ENCODE measurements around the gene LSG1.

Gene LSG1

DNA sequence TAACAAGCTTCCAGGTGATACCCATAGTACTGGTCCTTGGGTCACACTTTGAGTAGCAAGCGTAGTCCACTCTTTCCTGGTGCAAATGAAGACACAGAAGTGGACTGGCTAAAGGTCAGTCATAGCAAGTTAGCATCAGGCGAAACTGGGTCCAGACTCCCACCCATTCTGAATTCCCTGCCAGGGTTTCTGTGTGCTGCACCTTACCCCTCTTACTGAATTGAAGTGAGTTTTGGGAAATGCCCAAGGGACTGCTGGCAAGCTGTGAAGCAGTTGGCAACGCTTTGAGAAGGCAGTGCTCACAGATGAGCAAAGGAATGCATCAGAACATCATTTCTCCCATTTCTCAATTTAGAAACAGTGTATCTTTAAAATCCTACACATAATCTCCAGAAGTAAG lies 1.8 kb upstream of the LSG1 start:
- no peak overlapping the region for H3K4me3 ChIP-seq (replicated peaks; ENCODE audit: low read depth, low read length)
- DNase-seq (ENCODE audit: low read depth) = no peak
- TF ChIP-seq, protein P1, sequence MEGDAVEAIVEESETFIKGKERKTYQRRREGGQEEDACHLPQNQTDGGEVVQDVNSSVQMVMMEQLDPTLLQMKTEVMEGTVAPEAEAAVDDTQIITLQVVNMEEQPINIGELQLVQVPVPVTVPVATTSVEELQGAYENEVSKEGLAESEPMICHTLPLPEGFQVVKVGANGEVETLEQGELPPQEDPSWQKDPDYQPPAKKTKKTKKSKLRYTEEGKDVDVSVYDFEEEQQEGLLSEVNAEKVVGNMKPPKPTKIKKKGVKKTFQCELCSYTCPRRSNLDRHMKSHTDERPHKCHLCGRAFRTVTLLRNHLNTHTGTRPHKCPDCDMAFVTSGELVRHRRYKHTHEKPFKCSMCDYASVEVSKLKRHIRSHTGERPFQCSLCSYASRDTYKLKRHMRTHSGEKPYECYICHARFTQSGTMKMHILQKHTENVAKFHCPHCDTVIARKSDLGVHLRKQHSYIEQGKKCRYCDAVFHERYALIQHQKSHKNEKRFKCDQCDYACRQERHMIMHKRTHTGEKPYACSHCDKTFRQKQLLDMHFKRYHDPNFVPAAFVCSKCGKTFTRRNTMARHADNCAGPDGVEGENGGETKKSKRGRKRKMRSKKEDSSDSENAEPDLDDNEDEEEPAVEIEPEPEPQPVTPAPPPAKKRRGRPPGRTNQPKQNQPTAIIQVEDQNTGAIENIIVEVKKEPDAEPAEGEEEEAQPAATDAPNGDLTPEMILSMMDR (IDR thresholded peaks at IDR 0.05; ENCODE audit: low read length, missing control alignments) = no peak

DNA sequence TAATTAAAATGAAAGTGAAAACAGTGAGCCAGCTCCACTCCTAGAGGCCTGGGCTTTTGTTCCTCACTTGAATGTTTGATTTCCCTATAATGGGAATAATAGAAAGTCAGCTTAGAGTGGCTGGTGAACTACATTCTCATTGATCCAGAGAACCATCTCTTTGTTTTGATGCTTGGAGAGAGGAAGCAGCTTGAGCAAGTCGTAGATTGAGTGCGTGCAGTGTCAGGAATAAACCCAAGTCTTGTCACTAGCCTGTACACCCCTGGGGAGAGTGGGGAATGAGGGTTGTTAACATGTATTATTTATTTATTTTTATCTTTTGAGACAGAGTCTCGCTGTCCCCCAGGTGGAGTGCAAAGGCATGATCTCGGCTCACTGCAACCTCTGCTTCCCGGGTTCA lies 885 bp upstream of the LSG1 start:
- TF ChIP-seq, protein P1 (IDR thresholded peaks at IDR 0.05; ENCODE audit: low read length, missing control alignments) = no peak
- DNase-seq (ENCODE audit: low read depth) = peak; percentile 13
- H3K4me3 ChIP-seq (replicated peaks; ENCODE audit: low read depth, low read length) = peak overlapping the region; percentile 99

DNA sequence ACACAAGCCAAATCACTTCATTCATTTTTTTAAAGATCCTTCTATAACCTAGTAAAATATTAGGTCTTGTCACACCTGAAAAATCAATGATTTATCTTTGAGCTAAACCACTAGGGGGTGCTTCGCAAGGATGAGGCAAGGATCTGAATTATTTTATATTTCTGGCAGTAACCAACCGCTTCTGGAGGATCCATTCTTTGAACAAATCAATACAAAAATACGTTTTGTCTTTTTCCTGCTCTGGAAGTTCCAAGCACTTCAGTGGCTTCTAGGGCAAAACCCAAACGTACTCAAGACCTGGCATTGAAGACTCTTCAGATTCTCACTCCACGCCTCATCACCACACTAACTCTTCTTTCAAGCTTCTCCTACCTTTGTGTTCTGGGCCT lies 486 bp downstream of the LSG1 start:
- H3K4me3 ChIP-seq (replicated peaks; ENCODE audit: low read depth, low read length) = peak overlapping the region; percentile 99
- DNase-seq (ENCODE audit: low read depth) = peak; percentile 56
- TF ChIP-seq, protein P1 (IDR thresholded peaks at IDR 0.05; ENCODE audit: low read length, missing control alignments) = peak; percentile 63

DNA sequence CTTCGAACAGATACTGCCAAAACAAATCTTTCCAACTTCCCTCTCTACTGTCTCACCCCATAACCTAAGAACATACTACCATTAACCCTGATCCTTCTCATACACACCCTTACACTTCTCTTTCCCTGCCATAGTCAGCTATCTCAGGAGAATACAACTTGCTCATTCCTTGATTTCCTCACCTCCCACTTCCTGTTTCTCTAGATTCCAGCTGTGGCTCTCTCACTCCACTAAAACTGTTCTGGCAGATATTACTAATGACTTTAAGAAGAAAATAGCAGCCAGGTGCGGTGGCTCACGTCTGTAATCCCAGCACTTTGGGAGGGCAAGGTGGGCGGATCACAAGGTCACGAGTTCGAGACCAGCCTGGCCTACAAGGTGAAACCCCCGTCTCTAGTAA lies 4.6 kb downstream of the LSG1 start:
- TF ChIP-seq, protein P1 (IDR thresholded peaks at IDR 0.05; ENCODE audit: low read length, missing control alignments) = no peak
- no peak overlapping the region for H3K4me3 ChIP-seq (replicated peaks; ENCODE audit: low read depth, low read length)
- peak; percentile 51 for DNase-seq (ENCODE audit: low read depth)

DNA sequence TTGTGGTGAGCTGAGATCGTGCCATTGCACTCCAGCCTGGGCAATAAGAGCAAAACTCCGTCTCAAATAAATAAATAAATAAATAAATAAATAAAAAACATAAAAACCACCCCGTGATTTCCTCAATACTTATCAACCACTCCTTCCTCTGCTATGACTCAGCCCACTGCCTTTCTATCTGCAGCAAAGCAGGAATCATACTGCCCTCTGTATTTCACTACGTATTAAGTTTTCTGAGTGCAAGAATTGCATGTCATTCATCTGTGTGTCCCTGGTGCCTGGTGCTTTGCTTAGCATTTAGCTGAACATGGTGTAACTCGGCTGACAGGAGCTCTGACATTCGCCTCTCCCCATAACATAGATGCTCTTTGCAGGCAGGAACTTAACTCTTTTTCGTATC lies 7.1 kb downstream of the LSG1 start:
- TF ChIP-seq, protein P1 (IDR thresholded peaks at IDR 0.05; ENCODE audit: low read length, missing control alignments) = peak; percentile 42
- DNase-seq (ENCODE audit: low read depth) = peak; percentile 87
- no peak overlapping the region for H3K4me3 ChIP-seq (replicated peaks; ENCODE audit: low read depth, low read length)

DNA sequence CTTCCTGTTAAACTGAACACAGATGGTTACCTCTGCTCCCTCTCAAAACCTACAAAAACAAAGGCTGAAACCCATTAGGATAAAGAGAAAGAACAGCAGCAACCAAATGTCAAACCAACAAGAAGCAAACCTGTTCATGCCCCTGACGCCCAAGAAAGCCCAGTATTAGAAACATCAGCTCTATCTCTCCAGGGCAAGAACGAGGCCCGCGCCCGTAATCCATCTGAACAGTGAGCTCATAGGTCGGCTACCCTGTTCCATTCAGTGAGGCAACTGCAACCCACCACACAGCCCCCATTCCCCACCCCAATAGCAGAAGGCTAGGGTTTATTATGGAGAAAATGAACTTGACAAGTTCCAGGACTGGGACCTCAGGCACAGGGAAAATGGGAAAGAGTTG lies 10.0 kb downstream of the LSG1 start:
- DNase-seq (ENCODE audit: low read depth) = no peak
- H3K4me3 ChIP-seq (replicated peaks; ENCODE audit: low read depth, low read length) = no peak overlapping the region
- TF ChIP-seq, protein P1 (IDR thresholded peaks at IDR 0.05; ENCODE audit: low read length, missing control alignments) = no peak

DNA sequence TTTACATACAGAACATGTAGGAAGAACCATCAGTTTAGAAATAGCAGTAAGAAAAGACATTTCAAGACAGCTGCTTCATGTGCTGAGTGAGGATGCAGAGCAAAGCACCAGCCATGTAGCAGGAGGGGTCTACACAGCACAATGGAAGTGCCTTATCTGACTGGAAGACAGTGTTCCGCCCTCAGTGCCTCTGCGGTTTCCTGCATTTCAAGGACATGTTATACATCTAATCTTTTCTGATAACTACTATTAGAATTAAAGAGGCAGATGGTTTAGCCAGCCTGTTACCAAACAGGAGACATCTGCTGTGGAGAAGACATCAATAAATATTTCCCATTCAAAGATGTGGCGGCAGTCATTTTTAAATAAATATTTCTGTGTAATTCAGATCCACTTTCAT lies 10.6 kb downstream of the LSG1 start:
- TF ChIP-seq, protein P1 (IDR thresholded peaks at IDR 0.05; ENCODE audit: low read length, missing control alignments) = no peak
- DNase-seq (ENCODE audit: low read depth) = peak; percentile 54
- H3K4me3 ChIP-seq (replicated peaks; ENCODE audit: low read depth, low read length) = no peak overlapping the region

Data from fibroblast of pulmonary artery (primary cell).